ENCODE measurements around the gene MTF1. TPM values are rescaled to one million over a fixed set of nuclear protein-coding genes. Genes with fewer than 3 reads are reported as not detected.

Gene MTF1
- polyA plus RNA-seq, 1 donor from 2014 or later: 3.7 TPM

- H3K27me3 ChIP-seq (ENCODE audit: insufficient read depth, low read depth, low read length): no peaks in the 10 kb centered on the region
- H3K9me2 ChIP-seq (ENCODE audit: insufficient read depth, low read length): no peaks in the 10 kb centered on the region
- no peaks in the 10 kb centered on the region for H3K9me3 ChIP-seq (ENCODE audit: low read length)
- H4K20me1 ChIP-seq (ENCODE audit: insufficient read depth): no peaks in the 10 kb centered on the region
- peak within 1 kb of the TSS; percentile 87 for H3K9ac ChIP-seq (ENCODE audit: low read length)
- peak within 1 kb of the TSS; percentile 88 for H3K4me3 ChIP-seq (ENCODE audit: low read length)
- H3F3A ChIP-seq (ENCODE audit: insufficient read depth, low read length, poor library complexity, severe bottlenecking): no peaks in the 10 kb centered on the region
- peak within 1 kb of the TSS; percentile 85 for H3K27ac ChIP-seq (ENCODE audit: low read length)
- peaks cover 9% of the 10 kb centered on the region for H3K36me3 ChIP-seq (ENCODE audit: insufficient read depth, low read length)
- peak within 1 kb of the TSS; percentile 43 for H2AFZ ChIP-seq (ENCODE audit: low read depth, low read length)
- peak within 1 kb of the TSS; percentile 59 for H3K4me2 ChIP-seq (ENCODE audit: low read length)
- TF ChIP-seq MXI1 (conservative IDR thresholded peaks at IDR 0.05; ENCODE audit: poor library complexity, severe bottlenecking) (peak; percentile 84), POLR2AphosphoS5 (IDR thresholded peaks at IDR 0.05) (peak; percentile 90), REST (IDR thresholded peaks at IDR 0.05; ENCODE audit: borderline replicate concordance) (no peak)
- H3K79me2 ChIP-seq (replicated peaks; ENCODE audit: insufficient read depth, low read length): peaks cover 16% of the 10 kb centered on the region
These were observed 51.6 kb downstream of the MTF1 start, which contains the start of the genes C1orf122 and YRDC for GRCh38 chr1:37807555-37808368. C1orf122 (plus strand) TSS chr1:37807790; CDS start chr1:37808405, 615 bp downstream. YRDC (minus strand) TSS chr1:37808208; CDS start chr1:37808180, 28 bp downstream.

GRCh38 chr1:37807220-37807554, 52.2 kb downstream of the MTF1 start:
- Histone ChIP-seq H4K20me1 (ENCODE audit: insufficient read depth) (no peaks in the 10 kb centered on the region), H3K79me2 (replicated peaks; ENCODE audit: insufficient read depth, low read length) (peaks cover 16% of the 10 kb centered on the region), H3K27ac (ENCODE audit: low read length) (peak overlapping the region; percentile 54), H2AFZ (ENCODE audit: low read depth, low read length) (no peak overlapping the region), H3K4me3 (ENCODE audit: low read length) (peak overlapping the region; percentile 88), H3K4me2 (ENCODE audit: low read length) (peak overlapping the region; percentile 59), H3K27me3 (ENCODE audit: insufficient read depth, low read depth, low read length) (no peaks in the 10 kb centered on the region), H3K9ac (ENCODE audit: low read length) (peak overlapping the region; percentile 87), H3K9me2 (ENCODE audit: insufficient read depth, low read length) (no peaks in the 10 kb centered on the region), H3K9me3 (ENCODE audit: low read length) (no peaks in the 10 kb centered on the region), H3K36me3 (ENCODE audit: insufficient read depth, low read length) (peaks cover 9% of the 10 kb centered on the region), H3F3A (ENCODE audit: insufficient read depth, low read length, poor library complexity, severe bottlenecking) (no peaks in the 10 kb centered on the region)
- TF ChIP-seq MXI1 (conservative IDR thresholded peaks at IDR 0.05; ENCODE audit: poor library complexity, severe bottlenecking) (no peak), EP300 (conservative IDR thresholded peaks at IDR 0.05; ENCODE audit: poor library complexity, severe bottlenecking) (no peak), REST (IDR thresholded peaks at IDR 0.05; ENCODE audit: borderline replicate concordance) (no peak), POLR2AphosphoS5 (IDR thresholded peaks at IDR 0.05) (no peak), CTCF (IDR thresholded peaks at IDR 0.05; ENCODE audit: poor library complexity, severe bottlenecking) (no peak), EZH2 (IDR thresholded peaks at IDR 0.05; ENCODE audit: borderline replicate concordance, insufficient read depth, low read length, poor library complexity, severe bottlenecking) (no peak), RAD21 (conservative IDR thresholded peaks at IDR 0.05) (no peak), TAF1 (IDR thresholded peaks at IDR 0.05; ENCODE audit: low read depth) (no peak), SMC3 (conservative IDR thresholded peaks at IDR 0.05; ENCODE audit: poor library complexity) (no peak)

Data from neural cell (in vitro differentiated cells).